ENCODE results near the gene CDK5RAP2.
A peak's percentile ranks its signal among the peaks of the same experiment; 100 is the strongest.
"Not testable (repeated sequence)": the region's sequence is repeated elsewhere in the genome, so short reads cannot be mapped to it uniquely, and the experiment has no call there.

CDK5RAP2 gene

GRCh38 chr9:120461677-120462076 lies 118.3 kb downstream of the CDK5RAP2 start:
- DNase-seq: not testable (repeated sequence)

- DNase-seq: no peak
These were observed 123.7 kb downstream of the CDK5RAP2 start for GRCh38 chr9:120456218-120456617.

- no peak for DNase-seq
These were observed 125.5 kb downstream of the CDK5RAP2 start for GRCh38 chr9:120454467-120454866.

GRCh38 chr9:120453792-120454191 lies 126.2 kb downstream of the CDK5RAP2 start:
- no peak for DNase-seq

- no peak for DNase-seq
These were observed 127.3 kb downstream of the CDK5RAP2 start for GRCh38 chr9:120452631-120453030.

- no peak for DNase-seq
These were observed 129.1 kb downstream of the CDK5RAP2 start for GRCh38 chr9:120450916-120451315.

- DNase-seq: no peak
These were observed 130.4 kb downstream of the CDK5RAP2 start for GRCh38 chr9:120449566-120449965.

GRCh38 chr9:120447959-120448500 lies 131.9 kb downstream of the CDK5RAP2 start:
- no peak for DNase-seq

GRCh38 chr9:120446671-120447070 lies 133.3 kb downstream of the CDK5RAP2 start:
- DNase-seq: no peak

GRCh38 chr9:120443976-120444375 lies 136.0 kb downstream of the CDK5RAP2 start:
- DNase-seq: no peak

- DNase-seq: no peak
These were observed 136.5 kb downstream of the CDK5RAP2 start for GRCh38 chr9:120443489-120443888.

GRCh38 chr9:120442308-120442995 lies 137.5 kb downstream of the CDK5RAP2 start:
- no peak for DNase-seq

GRCh38 chr9:120441426-120442307 lies 138.3 kb downstream of the CDK5RAP2 start:
- no peak for DNase-seq

- DNase-seq: no peak
These were observed 139.2 kb downstream of the CDK5RAP2 start for GRCh38 chr9:120440791-120441190.

GRCh38 chr9:120439926-120440325 lies 140.0 kb downstream of the CDK5RAP2 start:
- DNase-seq: no peak

GRCh38 chr9:120438836-120439546 lies 141.0 kb downstream of the CDK5RAP2 start:
- DNase-seq: peak; percentile 18

- no peak for DNase-seq
These were observed 141.9 kb downstream of the CDK5RAP2 start for GRCh38 chr9:120438111-120438510.

- DNase-seq: no peak
These were observed 142.9 kb downstream of the CDK5RAP2 start for GRCh38 chr9:120436983-120437475.

GRCh38 chr9:120436446-120436845 lies 143.5 kb downstream of the CDK5RAP2 start:
- no peak for DNase-seq

- DNase-seq: no peak
These were observed 144.9 kb downstream of the CDK5RAP2 start for GRCh38 chr9:120435091-120435490.

- DNase-seq: no peak
These were observed 145.4 kb downstream of the CDK5RAP2 start for GRCh38 chr9:120434532-120434931.

GRCh38 chr9:120433701-120434100 lies 146.3 kb downstream of the CDK5RAP2 start:
- DNase-seq: no peak

GRCh38 chr9:120432600-120432999 lies 147.4 kb downstream of the CDK5RAP2 start:
- no peak for DNase-seq
